Activated CD4-positive, alpha-beta T cell treated with anti-CD3 and anti-CD28 coated beads, Interleukin-2, amount 10 ng/mL, durations not matched to agents 24 days and 14 days (primary cell): Measurements from ENCODE around the gene NCAM1. TPM values are rescaled to one million over a fixed set of nuclear protein-coding genes. Genes with fewer than 3 reads are reported as not detected.
A peak's percentile ranks its signal among the peaks of the same experiment; 100 is the strongest.

ENCODE experiments used
- DNase-seq: peaks from one replicate; pipeline ENCODE4 v3.0.0; 2022
- H3K27ac Mint-ChIP-seq: one replicate; pipeline ENCODE4 v1.8.0; 2022; ENCODE audit warnings: mild to moderate bottlenecking, mixed read lengths
- H3K27me3 Mint-ChIP-seq: one replicate; pipeline ENCODE4 v1.8.0; 2022; ENCODE audit warnings: mixed read lengths
- H3K36me3 Mint-ChIP-seq: one replicate; pipeline ENCODE4 v1.8.0; 2022; ENCODE audit warnings: low read depth, mild to moderate bottlenecking, mixed read lengths
- H3K4me1 Mint-ChIP-seq: one replicate; pipeline ENCODE4 v1.8.0; 2021; ENCODE audit warnings: mixed read lengths
- H3K4me3 Mint-ChIP-seq: one replicate; pipeline ENCODE4 v1.8.0; 2022; ENCODE audit warnings: mild to moderate bottlenecking, moderate library complexity, mixed read lengths
- H3K9me3 Mint-ChIP-seq: one replicate; pipeline ENCODE4 v1.8.0; 2021; ENCODE audit warnings: mixed read lengths
- intact Hi-C: fragments of 100-400 bp; cut with micrococcal nuclease; formaldehyde crosslinking; loops from one replicate; pipeline ENCODE4 v1.15.1; 2023
- total RNA-seq: library from RNA; stranded (reverse); gene quantifications from 2 replicates; pipeline ENCODE4 v1.2.3, GENCODE V29; 2022

The NCAM1 gene
- total RNA-seq, 1 donor from 2014 or later, result not detected

- Mint-ChIP-seq H3K36me3 (no peaks in the 10 kb centered on the region), H3K4me1 (no peaks in the 10 kb centered on the region), H3K9me3 (no peaks in the 10 kb centered on the region), H3K27me3 (peaks cover 4% of the 10 kb centered on the region), H3K4me3 (no peak overlapping the region), H3K27ac (no peak overlapping the region)
- DNase-seq, result no peak
- intact Hi-C loops, result no loop called here
Observed at GRCh38 chr11:113104691-113105251, 143.6 kb downstream of the NCAM1 start.

DNA sequence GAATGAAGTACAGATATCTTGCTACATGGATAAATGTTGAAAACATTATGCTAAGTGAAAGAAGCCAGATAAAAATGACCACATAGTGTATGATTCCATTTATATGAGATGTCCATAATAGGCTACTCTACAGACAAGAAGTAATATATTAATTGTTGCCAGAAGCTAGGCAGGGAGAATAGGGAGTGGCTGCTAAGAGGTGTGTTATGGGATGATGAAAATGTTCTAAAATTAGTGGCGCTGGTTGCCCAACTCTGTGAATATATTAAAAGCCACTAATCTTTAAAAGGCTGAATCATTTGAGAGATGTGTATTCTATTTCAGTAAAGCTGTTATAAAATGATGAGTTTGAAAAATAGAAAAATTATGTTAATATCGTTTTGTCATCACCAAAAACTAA, 144.4 kb downstream of the NCAM1 start:
- Mint-ChIP-seq H3K36me3 (no peaks in the 10 kb centered on the region), H3K9me3 (no peaks in the 10 kb centered on the region)

GRCh38 chr11:113106507-113106906, 145.3 kb downstream of the NCAM1 start:
- H3K9me3 Mint-ChIP-seq, result no peaks in the 10 kb centered on the region
- no peaks in the 10 kb centered on the region for H3K36me3 Mint-ChIP-seq
- H3K4me1 Mint-ChIP-seq, result no peaks in the 10 kb centered on the region
- H3K4me3 Mint-ChIP-seq, result no peak overlapping the region
- no peak for DNase-seq
- H3K27me3 Mint-ChIP-seq, result peaks cover 4% of the 10 kb centered on the region
- intact Hi-C loops, result no loop called here
- no peak overlapping the region for H3K27ac Mint-ChIP-seq

More for the DNA sequence above, 144.4 kb downstream of the NCAM1 start:
- no peak overlapping the region for H3K4me3 Mint-ChIP-seq
- H3K4me1 Mint-ChIP-seq, result no peaks in the 10 kb centered on the region
- no peak overlapping the region for H3K27ac Mint-ChIP-seq
- no peak for DNase-seq
- intact Hi-C loops, result no loop called here
- peaks cover 4% of the 10 kb centered on the region for H3K27me3 Mint-ChIP-seq

GRCh38 chr11:113110046-113110445, 148.8 kb downstream of the NCAM1 start:
- Mint-ChIP-seq H3K27ac (no peak overlapping the region), H3K27me3 (peaks cover 7% of the 10 kb centered on the region), H3K36me3 (no peaks in the 10 kb centered on the region), H3K4me3 (no peak overlapping the region), H3K4me1 (no peaks in the 10 kb centered on the region), H3K9me3 (no peaks in the 10 kb centered on the region)
- intact Hi-C loops, result loop anchor here (10.0 kb wide), 1 partner anchor 895 kb away; no protein-coding TSS in a partner anchor
- no peak for DNase-seq

GRCh38 chr11:113111156-113111555, 149.9 kb downstream of the NCAM1 start:
- DNase-seq, result no peak
- intact Hi-C loops, result loop anchor here (10.0 kb wide), 1 partner anchor 896 kb away; no protein-coding TSS in a partner anchor
- no peaks in the 10 kb centered on the region for H3K4me1 Mint-ChIP-seq
- peaks cover 10% of the 10 kb centered on the region for H3K27me3 Mint-ChIP-seq
- no peaks in the 10 kb centered on the region for H3K9me3 Mint-ChIP-seq
- no peaks in the 10 kb centered on the region for H3K36me3 Mint-ChIP-seq
- no peak overlapping the region for H3K27ac Mint-ChIP-seq
- no peak overlapping the region for H3K4me3 Mint-ChIP-seq

DNA sequence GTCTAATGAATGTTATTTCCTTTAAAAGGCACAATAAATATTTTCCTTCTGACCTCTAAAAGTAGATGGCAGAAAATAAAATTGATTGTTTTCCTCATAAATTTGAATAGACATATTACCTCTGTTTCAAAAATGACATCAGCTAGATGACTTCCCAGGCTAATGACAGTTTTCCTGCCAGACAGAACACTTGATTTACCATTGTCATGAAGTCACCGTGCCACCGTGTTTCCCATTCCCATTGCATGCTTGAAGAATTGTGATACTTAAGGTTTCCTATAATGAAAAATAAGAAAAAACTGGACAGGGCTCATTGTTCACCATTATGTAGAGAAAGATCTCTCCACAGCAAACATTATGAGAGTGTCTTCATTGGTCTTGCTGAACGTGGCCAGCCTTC, 151.1 kb downstream of the NCAM1 start:
- Mint-ChIP-seq H3K4me3 (no peak overlapping the region), H3K36me3 (no peaks in the 10 kb centered on the region), H3K27ac (no peak overlapping the region), H3K27me3 (peaks cover 10% of the 10 kb centered on the region), H3K4me1 (no peaks in the 10 kb centered on the region), H3K9me3 (no peaks in the 10 kb centered on the region)
- intact Hi-C loops, result loop anchor here (10.0 kb wide), 1 partner anchor 898 kb away; no protein-coding TSS in a partner anchor
- no peak for DNase-seq

DNA sequence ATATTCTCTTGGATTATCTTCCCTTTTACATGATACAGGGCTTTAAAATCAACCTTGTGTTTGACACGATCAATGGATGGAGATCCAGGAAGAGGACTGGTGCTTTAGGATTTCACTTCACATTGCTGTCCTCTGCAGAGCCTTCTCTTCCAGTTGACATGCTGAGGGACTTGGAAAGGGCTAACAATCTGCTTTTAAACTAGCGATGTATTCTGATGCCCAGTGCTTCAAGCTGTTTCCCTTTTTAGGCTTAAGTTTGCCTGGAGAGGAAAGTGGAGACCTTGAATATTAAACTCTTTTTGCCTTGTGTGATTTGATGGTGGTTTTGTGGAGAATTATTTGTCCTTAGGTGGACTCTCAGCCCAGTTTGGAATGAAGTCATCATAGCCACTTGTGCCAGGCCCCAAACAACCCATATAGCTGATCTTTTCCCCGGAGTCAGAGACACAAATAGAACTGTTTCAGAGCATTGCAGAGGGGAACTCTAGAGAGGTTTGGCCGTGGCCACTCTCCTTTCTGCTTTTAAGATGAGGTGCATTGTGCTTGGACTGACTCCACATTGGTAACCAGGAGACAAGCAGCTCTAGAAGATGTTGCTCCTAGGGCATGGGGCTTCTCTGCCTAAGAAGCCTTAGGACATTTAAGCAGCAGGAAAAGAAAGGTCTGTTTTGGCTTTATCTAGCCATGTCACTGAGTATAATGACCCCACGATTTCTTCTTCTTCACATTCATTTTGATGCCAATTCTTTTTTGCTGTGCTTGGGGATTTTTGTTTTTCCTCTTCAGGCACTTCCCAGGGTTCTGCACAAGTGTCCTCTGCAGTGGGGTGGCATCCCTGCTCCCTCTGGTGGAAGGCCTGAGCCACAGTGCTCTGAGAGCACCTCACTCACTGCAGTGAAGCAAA, 152.8 kb downstream of the NCAM1 start:
- intact Hi-C loops, result loop anchor here (10.0 kb wide), 1 partner anchor 899 kb away; no protein-coding TSS in a partner anchor
- H3K9me3 Mint-ChIP-seq, result no peaks in the 10 kb centered on the region
- no peak overlapping the region for H3K4me3 Mint-ChIP-seq
- no peaks in the 10 kb centered on the region for H3K4me1 Mint-ChIP-seq
- peaks cover 10% of the 10 kb centered on the region for H3K27me3 Mint-ChIP-seq
- H3K36me3 Mint-ChIP-seq, result no peaks in the 10 kb centered on the region
- no peak overlapping the region for H3K27ac Mint-ChIP-seq
- DNase-seq, result peak; percentile 59

DNA sequence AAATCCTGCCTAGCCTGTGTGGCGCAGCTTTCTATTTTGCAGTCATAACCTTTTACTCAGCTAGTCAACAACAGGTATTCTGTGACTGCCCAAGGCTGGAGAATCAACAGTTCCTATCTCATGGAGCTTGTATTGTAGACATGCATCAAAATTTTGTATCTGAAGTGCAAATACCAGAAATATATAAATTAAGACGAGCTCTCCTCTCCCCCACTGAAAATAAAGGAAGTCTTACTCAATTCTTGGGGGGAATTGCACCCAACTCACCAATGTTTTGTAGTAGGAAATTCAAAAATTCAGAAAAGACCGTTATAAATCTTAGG, 153.4 kb downstream of the NCAM1 start:
- Mint-ChIP-seq H3K27me3 (peaks cover 11% of the 10 kb centered on the region), H3K36me3 (no peaks in the 10 kb centered on the region), H3K27ac (no peak overlapping the region), H3K9me3 (no peaks in the 10 kb centered on the region), H3K4me3 (no peak overlapping the region), H3K4me1 (no peaks in the 10 kb centered on the region)
- intact Hi-C loops, result loop anchor here (10.0 kb wide), 1 partner anchor 900 kb away; no protein-coding TSS in a partner anchor
- DNase-seq, result no peak

GRCh38 chr11:113118104-113118503, 156.9 kb downstream of the NCAM1 start:
- H3K9me3 Mint-ChIP-seq, result no peaks in the 10 kb centered on the region
- H3K27ac Mint-ChIP-seq, result no peak overlapping the region
- intact Hi-C loops, result loop anchor here (10.0 kb wide), 1 partner anchor 903 kb away; no protein-coding TSS in a partner anchor
- no peak for DNase-seq
- peaks cover 14% of the 10 kb centered on the region for H3K27me3 Mint-ChIP-seq
- H3K4me3 Mint-ChIP-seq, result no peak overlapping the region
- H3K36me3 Mint-ChIP-seq, result no peaks in the 10 kb centered on the region
- no peaks in the 10 kb centered on the region for H3K4me1 Mint-ChIP-seq

GRCh38 chr11:113119074-113119473, 157.9 kb downstream of the NCAM1 start:
- Mint-ChIP-seq H3K27me3 (peaks cover 14% of the 10 kb centered on the region), H3K9me3 (no peaks in the 10 kb centered on the region), H3K27ac (no peak overlapping the region), H3K4me1 (no peaks in the 10 kb centered on the region), H3K4me3 (no peak overlapping the region), H3K36me3 (no peaks in the 10 kb centered on the region)
- intact Hi-C loops, result loop anchor here (10.0 kb wide), 1 partner anchor 904 kb away; no protein-coding TSS in a partner anchor
- DNase-seq, result no peak

DNA sequence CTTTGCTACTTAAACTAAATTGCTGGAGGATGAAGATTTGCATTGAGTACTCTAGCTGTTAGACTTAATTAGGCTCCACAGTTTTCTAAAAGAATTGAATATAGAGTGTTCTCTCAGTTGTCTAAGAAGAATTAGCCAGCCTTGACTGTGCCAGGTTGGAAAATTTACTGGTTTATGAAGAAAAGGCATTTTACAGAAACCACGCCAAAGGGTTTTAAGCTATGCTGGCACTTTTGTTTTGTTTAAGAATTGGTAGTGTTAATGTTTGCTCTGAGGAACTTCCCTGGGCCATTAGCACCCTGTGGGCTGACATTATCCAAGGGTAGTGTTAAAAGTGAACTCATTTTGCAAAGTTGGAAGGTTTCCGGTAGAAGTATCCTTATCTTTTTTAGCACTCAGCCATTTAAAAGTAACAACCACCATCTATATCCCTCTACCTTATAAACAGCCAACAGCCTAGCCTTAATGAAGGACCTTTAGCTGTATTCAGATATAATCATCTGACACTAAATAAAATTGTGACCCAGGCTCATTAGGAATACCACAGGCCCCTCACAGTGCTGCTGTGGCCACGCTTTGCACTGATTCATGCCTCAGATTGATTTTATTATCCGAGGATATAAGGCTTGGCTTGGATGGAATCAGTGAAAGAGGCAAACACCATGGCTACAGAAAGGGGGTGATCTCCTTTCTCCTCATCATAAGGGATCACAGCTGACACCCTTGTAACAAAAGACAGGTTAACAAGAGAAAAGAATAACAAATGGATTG, 158.9 kb downstream of the NCAM1 start:
- DNase-seq, result no peak
- Mint-ChIP-seq H3K27me3 (peaks cover 9% of the 10 kb centered on the region), H3K36me3 (no peaks in the 10 kb centered on the region), H3K27ac (no peak overlapping the region), H3K4me1 (no peaks in the 10 kb centered on the region), H3K4me3 (no peak overlapping the region), H3K9me3 (no peaks in the 10 kb centered on the region)
- intact Hi-C loops, result loop anchor here (10.0 kb wide), 1 partner anchor 905 kb away; no protein-coding TSS in a partner anchor

DNA sequence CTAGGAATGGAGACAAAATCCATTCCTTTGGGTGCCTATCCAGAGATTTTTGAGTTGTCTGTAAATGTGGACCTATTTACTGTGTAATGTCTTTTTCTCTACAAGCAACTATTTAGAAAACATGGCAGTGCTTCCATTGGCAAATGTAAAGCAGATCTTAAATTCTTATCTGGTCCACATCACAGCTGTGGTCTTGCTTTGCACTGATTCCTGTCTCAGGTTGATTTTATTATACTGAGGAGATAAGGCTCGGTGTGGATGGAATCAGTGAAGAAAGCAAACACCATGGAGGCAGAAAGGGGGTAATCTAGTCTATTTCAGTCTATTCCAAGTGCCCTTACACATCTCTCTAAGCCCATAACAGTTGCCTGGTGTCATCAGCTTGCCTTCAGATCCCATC, 160.5 kb downstream of the NCAM1 start:
- no peak for DNase-seq
- intact Hi-C loops, result no loop called here
- Mint-ChIP-seq H3K4me1 (no peaks in the 10 kb centered on the region), H3K9me3 (no peaks in the 10 kb centered on the region), H3K4me3 (no peak overlapping the region), H3K27me3 (peaks cover 6% of the 10 kb centered on the region), H3K36me3 (no peaks in the 10 kb centered on the region), H3K27ac (no peak overlapping the region)

DNA sequence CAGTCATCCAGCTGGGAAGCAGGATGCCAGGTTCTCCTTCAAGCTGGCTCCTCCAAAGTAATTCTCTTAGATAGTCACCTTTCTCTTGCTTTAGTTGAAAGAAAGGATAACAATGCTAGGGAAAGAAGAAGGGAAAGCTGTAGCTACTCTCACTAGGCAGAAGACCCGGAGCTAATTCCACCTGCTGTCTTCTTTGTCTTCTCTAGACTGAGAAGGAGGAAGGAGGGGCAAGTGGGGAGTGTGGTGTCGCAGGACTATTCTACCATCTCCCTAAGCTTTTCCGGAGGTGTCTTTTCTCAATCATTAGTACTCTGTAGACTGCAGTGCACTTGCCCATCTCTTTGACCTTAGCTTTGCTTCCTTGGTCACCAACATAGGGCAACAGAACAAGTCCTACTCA, 162.8 kb downstream of the NCAM1 start:
- Mint-ChIP-seq H3K27ac (no peak overlapping the region), H3K4me3 (no peak overlapping the region), H3K4me1 (no peaks in the 10 kb centered on the region), H3K36me3 (no peaks in the 10 kb centered on the region), H3K9me3 (no peaks in the 10 kb centered on the region), H3K27me3 (peaks cover 4% of the 10 kb centered on the region)
- no peak for DNase-seq
- intact Hi-C loops, result no loop called here

DNA sequence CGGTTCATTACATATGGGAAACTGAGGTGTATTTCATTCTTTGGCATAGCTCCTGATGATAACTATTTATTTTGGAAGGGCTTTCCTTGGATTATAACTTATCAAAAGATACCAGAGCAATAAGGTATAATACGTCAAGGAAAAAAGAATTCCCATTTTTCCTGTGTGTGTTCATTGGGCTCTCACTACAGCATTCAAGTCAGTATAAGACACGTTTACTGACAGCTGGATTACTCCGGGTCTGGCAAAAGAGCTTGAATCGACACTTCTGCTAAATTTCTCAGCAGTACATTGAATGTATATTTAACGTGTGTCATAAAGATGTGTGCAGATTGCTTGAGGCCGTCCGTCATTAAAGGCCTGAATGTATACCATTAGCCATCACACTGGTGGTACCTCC, 163.4 kb downstream of the NCAM1 start:
- Mint-ChIP-seq H3K4me3 (no peak overlapping the region), H3K27me3 (peaks cover 2% of the 10 kb centered on the region), H3K9me3 (no peaks in the 10 kb centered on the region), H3K36me3 (no peaks in the 10 kb centered on the region), H3K27ac (no peak overlapping the region), H3K4me1 (no peaks in the 10 kb centered on the region)
- no peak for DNase-seq
- intact Hi-C loops, result no loop called here
